GM21576 (cell line): ENCODE data around the gene RPTOR.

Source experiments
- ATAC-seq: cut with Tn5 transposase; IDR thresholded peaks from one replicate; pipeline ENCODE4 v1.9.1; 2021; ENCODE audit warnings: mild to moderate bottlenecking, moderate library complexity; ENCODE audit not compliant: unreplicated experiment

RPTOR gene

DNA sequence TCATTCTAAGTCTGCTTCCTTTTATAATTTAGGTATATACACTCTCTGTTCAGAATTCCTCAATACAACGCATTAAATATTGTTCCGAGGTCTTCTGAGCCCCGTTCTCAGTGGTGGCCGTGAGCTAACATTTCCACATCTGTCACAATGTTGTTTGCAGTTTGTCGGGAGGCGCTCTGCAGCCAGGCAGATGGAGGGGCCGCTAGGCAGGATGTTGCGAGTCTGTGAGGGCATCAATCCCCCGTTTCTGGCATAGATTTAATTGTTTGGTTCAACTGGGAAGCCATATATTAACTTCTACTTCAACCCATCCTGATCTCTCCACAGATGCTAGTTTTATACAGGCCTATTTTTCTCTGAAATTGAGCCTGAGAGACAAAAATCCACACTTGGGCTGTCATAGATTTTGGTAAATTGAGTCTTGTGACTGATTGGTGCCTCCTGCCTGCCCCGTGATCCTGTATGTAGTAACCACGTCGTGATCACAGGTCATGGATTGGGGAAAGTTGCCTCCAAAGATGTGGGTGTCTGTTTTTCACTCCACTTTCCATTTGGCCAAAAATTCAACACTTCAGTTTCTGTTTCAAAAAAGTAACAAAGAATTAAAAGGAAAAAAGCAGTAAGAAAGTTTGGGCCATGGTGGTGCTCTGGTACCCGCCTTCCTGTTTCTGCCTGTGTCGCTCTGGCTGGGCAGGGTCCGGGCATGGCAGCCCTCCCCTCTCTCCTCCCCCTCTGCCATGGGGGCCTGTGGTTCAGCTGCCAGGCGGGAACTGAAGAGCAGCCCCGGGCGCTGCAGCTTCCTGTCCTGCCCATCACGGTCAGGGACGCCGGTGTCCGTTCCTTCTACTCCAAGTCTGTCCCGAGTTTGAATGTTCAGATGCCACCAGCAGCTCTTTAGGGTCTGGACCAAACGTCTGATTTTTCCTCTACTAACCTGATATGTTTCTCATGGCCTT, 41.5 kb downstream of the RPTOR start:
- ATAC-seq = no peak

DNA sequence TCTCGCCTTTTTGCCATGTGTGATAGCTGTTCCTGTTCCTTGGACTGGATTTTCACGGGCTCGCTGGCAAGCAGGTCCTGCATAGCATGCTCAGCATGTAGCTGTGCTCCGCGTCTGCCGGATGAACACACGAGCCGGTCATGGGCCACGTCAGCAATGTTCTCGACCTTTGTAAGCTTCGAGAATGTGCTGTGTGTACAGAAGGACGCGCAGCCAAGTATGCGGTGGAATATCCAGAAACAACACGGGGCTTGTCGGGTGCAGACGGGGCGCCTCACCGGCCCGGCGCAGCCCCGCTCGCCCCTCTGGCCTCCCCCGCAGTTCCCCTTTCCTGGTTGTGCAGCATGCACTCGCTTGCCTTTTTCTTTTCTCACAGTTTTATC, 42.2 kb downstream of the RPTOR start:
- ATAC-seq = no peak

DNA sequence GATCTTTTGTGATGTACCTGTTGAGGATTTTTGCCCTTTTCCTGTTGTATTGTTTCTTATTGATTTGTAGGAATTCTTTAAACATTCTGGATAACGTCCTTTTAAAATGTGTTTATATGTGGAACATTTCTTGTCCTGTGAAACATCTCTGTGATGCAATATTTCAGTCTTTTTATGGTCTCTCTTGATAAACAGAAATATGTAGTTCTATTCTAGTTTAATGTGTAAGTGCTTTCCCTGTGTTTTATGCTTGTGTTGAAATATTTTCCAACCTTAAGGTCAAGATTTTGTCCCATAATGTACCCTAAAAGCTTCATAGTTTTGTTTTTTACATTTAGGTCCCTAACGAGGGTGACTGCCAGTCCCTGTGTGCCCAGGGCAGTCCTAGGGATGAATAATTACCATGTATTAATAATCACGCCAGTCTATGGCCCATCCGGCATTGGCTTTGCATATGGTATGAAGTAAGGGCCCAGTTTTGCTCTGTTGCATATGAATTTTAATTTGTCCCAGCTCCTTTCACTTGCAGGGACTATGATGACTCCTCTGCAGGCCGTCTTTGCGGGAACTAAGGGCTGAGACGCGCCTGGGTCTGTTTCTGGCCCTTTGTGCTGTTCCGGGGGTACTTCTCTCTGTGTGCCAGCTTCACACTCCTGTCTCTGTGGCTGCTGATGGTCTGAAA, 44.2 kb downstream of the RPTOR start:
- ATAC-seq = no peak

DNA sequence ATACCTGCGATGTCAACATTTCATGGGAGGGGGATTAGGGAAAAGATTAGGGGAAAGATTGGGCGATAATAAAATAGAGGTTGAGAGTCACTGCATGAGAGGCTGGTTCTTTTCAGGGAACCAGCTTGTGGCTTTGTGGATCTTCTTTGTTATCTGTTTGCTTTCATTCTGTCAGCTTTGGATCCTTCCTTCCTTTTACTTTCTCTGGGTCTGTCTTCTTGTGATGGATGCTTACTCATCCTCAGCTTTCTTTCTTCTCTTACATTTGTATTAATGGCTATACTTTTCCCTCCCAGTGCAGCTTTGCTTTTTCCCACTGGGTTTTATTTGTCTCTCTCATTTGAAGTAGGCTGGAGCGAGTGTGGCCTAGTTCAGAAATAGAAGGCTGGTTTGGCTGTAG, 47.1 kb downstream of the RPTOR start:
- ATAC-seq = no peak

DNA sequence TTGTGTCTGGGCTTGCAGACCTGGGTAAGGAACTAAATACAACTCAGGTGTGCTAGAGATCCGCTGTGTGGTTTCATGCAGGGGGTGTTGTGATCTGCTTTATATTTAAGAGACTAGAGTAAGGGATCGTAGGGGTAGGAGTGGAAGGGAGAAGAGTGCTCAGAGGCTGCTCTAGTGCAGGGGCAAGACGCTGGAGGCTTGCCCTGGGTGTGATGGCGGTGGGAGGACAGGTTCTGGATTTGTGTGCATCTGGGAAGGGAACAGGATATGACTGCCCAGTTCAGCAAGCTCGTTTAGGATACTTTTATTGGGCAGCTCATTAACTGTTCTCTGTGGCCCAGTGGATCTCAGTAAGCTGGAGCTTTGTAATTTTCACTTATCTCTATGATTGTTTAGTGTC, 47.6 kb downstream of the RPTOR start:
- no peak for ATAC-seq

DNA sequence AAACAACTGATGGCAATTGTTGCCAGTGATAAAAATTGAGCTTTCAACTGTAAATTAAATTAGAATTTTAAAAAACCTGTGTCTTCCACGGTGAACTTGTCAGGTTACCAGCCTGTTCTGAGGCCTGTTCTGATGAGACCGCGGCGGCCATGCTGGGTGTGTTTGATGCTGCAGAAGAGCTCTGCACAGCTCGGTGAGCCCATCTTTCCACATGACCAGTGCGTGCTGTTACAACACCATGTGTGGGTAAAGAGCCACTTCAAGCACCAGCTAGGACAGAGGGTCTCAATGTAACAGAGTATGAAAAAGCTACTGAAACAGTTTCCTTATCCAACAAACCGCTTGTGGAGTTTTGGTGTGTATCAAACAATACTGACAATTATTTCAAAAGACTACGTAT, 48.5 kb downstream of the RPTOR start:
- ATAC-seq = no peak

DNA sequence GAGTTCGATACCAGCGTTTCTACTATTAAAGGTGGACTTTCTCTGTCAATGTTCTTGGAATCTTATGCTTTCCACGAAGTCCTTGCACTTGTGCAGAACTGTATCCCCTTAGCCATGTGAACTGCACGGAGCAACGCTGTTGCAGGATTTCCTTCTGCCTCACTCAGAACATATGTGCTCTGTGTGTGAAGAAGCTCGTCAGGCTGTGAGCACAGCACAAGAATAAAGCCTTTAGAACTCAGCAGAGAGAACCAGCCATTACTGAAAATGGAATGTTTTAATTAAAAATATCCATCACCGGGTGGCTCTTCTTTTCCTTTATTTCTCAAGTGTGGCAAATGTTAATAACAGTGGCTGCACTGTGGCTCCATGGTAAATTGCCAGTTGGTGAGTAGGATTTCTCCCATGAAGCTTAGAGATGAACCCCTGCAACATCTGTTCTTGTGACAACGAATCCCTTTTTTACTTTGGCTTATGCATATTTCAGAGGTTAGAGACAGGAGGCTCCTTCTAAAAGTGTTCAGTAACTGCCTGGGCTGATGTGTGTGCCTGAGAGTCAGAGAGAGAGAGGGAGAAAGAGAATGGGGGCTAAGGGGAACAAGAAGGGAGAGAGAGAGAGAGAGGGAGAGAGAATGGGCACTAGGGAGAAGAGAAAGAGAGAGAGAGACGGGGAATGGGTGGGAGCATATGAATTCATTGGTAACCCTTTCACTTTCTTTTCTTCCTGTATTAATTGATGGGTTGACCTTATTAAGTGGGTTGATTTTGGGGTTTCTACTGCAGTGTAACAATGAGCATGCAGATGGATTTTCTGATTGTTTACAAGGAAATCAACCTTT, 50.0 kb downstream of the RPTOR start:
- no peak for ATAC-seq

DNA sequence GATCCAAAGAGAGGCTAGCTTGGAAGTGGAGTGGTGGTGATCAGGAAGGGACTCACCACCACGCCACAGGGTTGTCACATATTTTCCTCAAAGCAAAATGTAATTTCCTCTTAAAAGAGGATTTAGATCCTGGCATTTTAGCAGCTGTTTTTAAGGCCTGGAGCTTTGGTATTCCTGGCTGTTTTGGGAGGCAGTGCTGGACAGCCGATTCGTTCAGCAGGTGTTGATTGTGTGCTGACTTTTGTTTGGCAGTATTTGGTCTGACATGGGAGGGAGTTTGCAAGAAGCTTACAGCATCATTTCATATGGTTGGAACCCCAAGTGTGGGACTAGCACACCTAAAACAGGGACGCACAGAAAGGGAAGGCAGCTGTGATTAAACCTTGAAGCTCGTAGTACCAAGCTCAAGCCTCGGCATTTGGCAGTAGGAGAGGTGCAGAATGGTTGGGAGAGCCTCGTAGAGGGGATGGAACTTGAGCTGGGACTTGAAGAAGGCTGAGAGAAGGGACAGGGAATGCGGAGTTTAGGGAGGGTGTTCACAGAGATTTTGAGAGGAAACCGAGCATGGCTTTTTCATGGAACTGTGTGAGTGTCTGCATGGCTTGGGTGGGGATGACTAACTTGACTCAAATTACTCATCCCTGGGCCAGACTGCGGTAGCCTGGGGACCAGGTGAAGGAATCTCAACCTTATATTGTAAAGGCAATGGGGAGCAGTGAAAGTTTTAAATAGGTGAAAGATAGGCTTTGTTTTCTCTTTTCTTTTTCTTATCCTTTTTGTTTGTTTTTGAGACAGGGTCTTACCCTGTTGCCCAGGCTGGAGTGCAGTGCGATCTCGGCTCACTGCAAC, 52.3 kb downstream of the RPTOR start:
- no peak for ATAC-seq

DNA sequence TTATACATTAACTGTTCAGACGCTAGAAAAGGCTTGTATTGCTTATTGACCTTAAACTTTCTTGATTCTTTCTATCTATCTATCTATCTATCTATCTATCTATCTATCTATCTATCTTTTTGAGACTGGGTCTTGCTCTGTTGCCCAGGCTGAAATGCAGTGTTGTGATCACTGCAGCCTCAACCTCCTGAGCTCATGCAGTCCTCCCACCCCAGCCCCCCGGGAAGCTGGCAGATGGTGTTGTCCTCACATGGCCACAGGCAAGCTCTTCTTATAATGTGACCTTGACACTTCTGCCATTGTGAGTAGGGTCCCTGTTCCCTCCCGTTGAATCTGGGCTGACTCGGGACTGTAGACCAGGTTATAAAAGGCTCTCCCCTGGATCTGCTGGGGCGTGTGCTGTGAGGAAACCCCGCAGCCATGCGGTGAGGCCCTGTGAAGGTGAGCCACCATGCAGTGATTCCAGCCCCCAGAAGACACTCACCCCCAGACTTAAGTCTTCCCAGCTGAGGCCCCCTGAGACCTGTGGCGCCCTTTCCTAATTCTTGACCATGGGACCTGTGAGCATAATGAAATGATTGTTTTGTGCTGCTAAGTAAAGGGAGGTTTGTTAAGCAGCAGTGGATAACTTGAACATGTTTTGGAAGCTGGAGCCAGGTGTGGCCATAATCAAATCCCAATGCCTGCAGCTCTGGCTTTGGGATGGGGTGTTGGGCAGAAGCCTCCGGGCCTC, 54.3 kb downstream of the RPTOR start:
- ATAC-seq = no peak

DNA sequence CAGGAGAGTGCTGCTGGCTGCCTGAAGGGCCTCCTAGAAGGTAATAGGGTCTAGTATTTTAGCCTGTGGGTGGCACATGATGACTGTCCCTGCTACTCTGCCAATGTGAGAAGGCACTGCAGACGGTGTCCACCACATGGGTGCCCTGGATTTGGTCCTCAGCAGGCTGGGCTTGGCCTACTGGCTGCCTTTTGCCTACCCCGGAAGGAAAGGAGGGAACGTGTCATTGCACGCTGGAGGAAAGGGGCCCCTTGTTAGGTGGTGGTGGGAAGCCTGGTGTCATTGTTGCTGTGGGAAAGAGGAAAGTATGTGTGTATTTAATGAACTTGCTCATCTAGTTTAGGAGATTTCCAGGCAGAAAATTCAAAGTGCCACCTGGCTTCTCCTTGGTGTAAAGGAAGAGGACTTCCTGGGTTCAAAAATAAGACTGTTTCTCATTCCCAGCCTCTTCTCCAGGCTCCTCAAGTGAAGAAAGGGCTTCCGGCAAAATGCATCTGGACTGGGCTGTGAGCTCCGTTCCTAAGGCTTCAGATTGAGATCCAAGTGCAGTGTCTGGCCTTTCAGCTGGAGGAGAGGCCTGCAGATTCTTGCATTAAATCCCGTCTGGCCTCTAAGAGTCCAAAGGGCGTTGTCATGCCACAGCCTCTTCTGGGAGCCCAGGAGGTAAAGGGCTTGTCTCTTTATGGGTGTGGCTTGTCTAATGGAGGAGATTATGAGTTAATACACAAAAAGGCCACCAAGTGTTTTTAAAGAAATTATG, 55.1 kb downstream of the RPTOR start:
- ATAC-seq = no peak

DNA sequence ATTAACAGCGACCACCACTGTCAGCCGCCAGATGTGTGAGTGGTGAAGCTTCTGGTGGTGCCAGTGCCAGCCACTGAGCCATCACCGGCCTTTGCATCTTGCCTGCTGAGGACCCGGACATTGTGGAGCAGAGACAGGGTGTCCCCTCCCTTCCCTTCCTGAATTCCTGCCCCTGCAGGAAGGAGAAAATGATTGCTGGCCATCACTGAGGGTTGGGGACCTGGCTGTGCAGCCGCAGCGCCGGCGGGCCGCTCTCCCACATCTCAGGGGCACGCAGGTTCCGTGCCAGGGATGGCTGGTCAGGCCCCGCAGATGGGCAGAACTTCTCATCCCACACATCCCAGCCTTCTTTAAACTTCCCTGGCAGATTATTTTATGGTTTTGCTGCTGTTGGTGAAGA, 56.5 kb downstream of the RPTOR start:
- ATAC-seq = no peak

DNA sequence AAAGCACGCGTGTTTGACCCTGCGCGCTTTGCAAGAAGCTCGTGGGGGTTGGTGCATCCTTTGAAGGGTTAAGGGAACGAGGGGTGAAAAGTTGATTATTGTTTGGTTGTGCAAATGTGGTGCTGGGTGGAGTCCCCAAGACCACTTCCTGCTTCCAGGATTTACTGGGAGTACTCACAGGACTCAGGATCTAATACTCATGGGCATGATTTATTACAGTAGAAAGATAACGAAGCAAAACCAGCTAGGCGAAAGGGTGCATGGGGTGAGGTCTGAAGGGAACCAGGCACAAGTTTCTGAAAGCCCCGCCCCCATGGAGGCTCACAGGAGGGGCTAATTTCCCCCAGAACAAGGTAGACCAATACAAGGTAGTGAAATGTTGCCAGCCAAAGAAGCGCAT, 58.8 kb downstream of the RPTOR start:
- ATAC-seq = no peak

DNA sequence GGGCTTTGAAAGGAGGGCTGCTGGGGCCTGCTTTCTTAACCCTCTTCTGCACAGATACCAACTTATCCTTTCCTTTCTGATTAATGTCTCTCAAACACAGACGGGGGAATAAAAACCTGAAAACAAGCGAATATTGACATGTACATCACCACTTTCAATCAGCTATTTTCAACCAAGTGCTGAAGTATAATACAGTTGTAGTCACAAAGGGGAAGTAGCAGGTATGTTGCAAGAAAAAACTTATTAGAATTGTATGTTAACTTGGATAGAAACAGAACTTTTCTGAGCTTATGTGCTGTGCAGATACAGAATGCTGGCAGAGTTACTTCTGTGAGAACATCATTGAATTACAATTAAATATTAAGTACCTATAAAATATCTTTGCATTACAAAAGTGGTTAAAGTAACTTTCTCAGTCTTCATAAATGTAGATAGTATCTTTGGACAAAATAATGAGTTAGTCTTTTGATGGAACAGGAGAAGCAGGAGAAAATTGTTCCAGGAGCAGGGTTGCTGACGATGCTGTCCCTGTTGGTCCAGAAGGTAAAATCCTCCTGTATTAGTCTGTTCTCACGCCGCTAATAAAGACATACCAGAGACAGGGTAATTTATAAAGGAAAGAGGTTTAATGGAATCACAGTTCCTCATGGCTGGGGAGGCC, 59.5 kb downstream of the RPTOR start:
- ATAC-seq = no peak

DNA sequence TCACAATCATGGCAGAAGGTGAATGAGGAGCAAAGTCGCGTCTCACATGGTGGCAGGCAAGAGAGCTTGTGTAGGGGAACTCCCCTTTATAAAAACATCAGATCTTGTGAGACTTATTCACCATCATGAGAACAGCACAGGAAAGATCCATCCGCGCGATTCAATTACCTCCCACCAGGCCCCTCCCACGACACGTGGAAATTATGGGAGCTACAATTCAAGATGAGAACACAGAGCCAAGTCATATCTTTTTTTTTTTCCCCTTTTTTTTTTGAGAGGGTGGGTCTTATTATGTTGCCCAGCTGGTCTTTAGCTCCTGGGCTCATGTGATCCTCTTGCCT, 60.0 kb downstream of the RPTOR start:
- ATAC-seq = no peak

DNA sequence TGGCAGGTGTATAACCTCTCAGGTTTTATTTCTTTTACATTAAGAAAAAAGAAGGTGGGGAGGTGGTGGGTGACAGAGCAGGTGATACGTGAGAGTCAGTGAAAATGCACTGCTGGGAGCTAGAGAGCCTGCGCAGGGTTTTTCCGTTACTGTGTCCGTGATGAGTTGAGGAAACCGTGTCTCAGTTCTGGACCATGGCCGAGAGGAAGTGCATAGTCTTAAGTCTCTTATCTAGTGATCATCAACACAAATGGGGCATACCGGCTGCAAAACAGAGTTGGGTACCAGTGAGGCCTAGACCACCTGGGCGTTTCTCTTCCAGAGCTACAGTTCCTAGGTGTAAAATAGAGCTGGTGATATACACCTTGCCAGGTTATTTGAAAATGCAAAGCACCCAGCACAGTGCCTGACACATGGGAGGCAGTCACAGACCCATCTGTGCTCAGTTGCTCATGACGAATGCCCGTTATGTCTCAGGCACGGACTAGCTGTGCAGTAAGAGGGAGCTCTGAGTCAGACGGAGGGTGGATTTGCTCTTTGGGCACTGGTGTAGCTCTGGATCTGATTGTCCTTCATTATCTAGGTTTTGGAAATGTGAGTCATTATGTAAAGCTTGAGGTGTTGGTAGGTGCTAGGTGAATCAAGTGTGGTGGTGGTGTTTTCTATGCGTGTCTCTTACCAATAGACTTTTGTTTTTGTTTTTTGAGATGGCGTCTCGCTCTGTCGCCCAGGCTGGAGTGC, 60.9 kb downstream of the RPTOR start:
- ATAC-seq = peak; percentile 58

DNA sequence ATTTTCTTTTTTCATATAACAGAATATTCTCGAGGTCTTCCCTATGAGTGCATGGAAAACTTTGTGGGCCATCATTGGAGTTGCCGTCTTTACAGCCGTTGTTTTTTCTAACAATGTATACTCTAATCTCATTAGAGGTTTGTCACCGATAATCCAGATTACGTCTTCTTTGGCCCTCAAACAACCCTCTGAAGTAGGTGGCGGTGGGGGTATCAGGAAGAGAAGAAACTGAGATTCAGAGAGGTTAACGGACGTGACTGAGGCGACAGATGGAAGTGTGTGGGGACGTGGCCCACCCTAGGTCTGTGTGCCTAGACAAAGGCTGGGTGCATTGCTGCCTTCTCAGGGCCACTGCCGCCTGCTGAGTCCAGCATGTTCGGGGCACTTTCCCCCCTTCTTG, 63.7 kb downstream of the RPTOR start:
- ATAC-seq = no peak

DNA sequence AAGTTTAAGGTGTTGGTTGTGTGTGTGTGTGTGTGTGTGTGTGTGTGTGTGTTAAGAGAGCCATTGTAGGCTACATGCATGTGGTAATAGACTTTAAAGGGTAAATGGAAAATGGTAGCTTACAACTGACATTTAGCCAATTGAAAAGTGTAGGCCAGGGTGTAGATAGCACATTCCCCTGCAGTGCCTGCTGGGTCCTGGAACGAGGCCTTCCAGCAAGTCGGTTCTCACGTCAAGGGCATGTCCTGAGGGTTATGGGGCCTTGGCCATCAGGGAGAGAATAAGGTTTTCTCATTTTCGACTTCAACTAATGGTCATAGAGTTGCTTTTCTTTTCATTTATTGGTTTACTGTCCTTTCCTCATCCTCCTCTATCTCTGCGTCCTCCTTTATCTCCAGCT, 65.1 kb downstream of the RPTOR start:
- no peak for ATAC-seq

DNA sequence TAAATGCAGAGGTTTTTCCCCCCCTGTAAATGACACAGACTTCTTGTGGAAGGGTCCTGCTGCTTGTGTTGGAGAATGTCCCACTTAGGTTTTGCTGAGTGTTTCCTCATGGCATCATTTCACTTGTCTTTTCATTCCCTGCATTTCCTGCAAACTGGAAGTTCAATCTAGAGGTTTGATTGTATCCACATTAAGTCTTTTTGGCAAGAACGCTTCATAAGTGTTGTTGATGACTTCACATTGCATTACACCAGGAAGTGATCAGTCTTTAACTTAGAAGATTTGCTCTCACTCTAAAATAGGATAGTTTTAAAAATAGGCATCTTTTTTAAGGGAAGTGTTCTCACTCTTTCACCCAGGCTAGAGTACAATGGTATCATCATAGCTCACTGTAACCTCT, 67.2 kb downstream of the RPTOR start:
- no peak for ATAC-seq
